ENCODE measurements around the gene SYS1.
"Not testable (repeated sequence)": the region's sequence is repeated elsewhere in the genome, so short reads cannot be mapped to it uniquely, and the experiment has no call there.

Gene SYS1

GRCh38 chr20:45340236-45340847 lies 22.6 kb upstream of the SYS1 start:
- no peak for DNase-seq

- DNase-seq: no peak
Measured at GRCh38 chr20:45340951-45341350, 22.0 kb upstream of the SYS1 start.

- DNase-seq: no peak
Measured at GRCh38 chr20:45341579-45341938, 21.4 kb upstream of the SYS1 start.

- DNase-seq: no peak
Measured at GRCh38 chr20:45341939-45342854, 20.8 kb upstream of the SYS1 start.

GRCh38 chr20:45342855-45343531 lies 20.0 kb upstream of the SYS1 start:
- DNase-seq: no peak

GRCh38 chr20:45343532-45344167 lies 19.3 kb upstream of the SYS1 start:
- no peak for DNase-seq

GRCh38 chr20:45344168-45344860 lies 18.6 kb upstream of the SYS1 start:
- no peak for DNase-seq

GRCh38 chr20:45345104-45345936 lies 17.6 kb upstream of the SYS1 start:
- DNase-seq: no peak

- DNase-seq: no peak
Measured at GRCh38 chr20:45346291-45346718, 16.7 kb upstream of the SYS1 start.

- no peak for DNase-seq
Measured at GRCh38 chr20:45346851-45347250, 16.1 kb upstream of the SYS1 start.

- no peak for DNase-seq
Measured at GRCh38 chr20:45347297-45347935, 15.5 kb upstream of the SYS1 start.

- peak; percentile 70 to 75 for DNase-seq
Measured at GRCh38 chr20:45347936-45348778, 14.8 kb upstream of the SYS1 start, which contains the start of gene SDC4. Gene SDC4, minus strand, starts transcription at chr20:45348424. Its CDS starts 40 bp downstream, at chr20:45348384.

GRCh38 chr20:45350217-45350616 lies 12.7 kb upstream of the SYS1 start:
- DNase-seq: no peak

- not testable (repeated sequence) for DNase-seq
Measured at GRCh38 chr20:45350795-45351194, 12.2 kb upstream of the SYS1 start.

- DNase-seq: no peak
Measured at GRCh38 chr20:45352729-45353128, 10.2 kb upstream of the SYS1 start.

GRCh38 chr20:45353746-45354145 lies 9.2 kb upstream of the SYS1 start:
- no peak for DNase-seq

GRCh38 chr20:45354423-45355208 lies 8.3 kb upstream of the SYS1 start:
- DNase-seq: peak in 1 of 2 donors; percentile 49

- no peak for DNase-seq
Measured at GRCh38 chr20:45355209-45356084, 7.5 kb upstream of the SYS1 start.
